Loucy (cell line): Measurements from ENCODE around the gene SERPINI2.

ENCODE experiments used
- CTCF ChIP-seq: fragments of 200-600 bp; sonication (generic); conservative IDR thresholded peaks from 2 replicates; pipeline ENCODE4 v1.5.1; 2014; ENCODE audit warnings: mild to moderate bottlenecking, antibody characterized with exemption, low read length
- EZH2phosphoT487 ChIP-seq: fragments of 200-600 bp; IDR thresholded peaks from 2 replicates; pipeline ENCODE4 v1.6.1; 2018; ENCODE audit warnings: antibody characterized with exemption, mild to moderate bottlenecking, moderate library complexity, borderline replicate concordance

- TF ChIP-seq CTCF (no peak), EZH2phosphoT487 (no peak)
Measured at GRCh38 chr3:167397826-167398225, 76.0 kb downstream of the SERPINI2 start.
